Natural killer cell (primary cell): ENCODE measurements around the gene PARD3B. TPM values are rescaled to one million over a fixed set of nuclear protein-coding genes. Genes with fewer than 3 reads are reported as not detected.

Experiments used
- ATAC-seq, 3 donors: fragments of 150-1000 bp in 2 of 3; fragments of 200-7000 bp in 1 of 3; cut with Tn5 transposase; 1 replicate in 1 of 3; 2 replicates in 2 of 3; pipeline ENCODE4 v1.10.0; 2021; ENCODE audit warnings: mild to moderate bottlenecking in 2 of 3, moderate library complexity in 2 of 3
- DNase-seq, 2 donors: peaks; one replicate each; pipeline versions ENCODE4 v3.0.0 to v3.0.0-alpha.2; 2013 to 2021; ENCODE audit warnings: mixed read lengths in 1 of 2
- H3K27ac ChIP-seq: one replicate; pipeline ENCODE4 v1.5.1; 2013; ENCODE audit warnings: mild to moderate bottlenecking, low read length
- H3K27me3 ChIP-seq: one replicate; pipeline ENCODE4 v1.6.1; 2013; ENCODE audit warnings: low read length; ENCODE audit not compliant: control insufficient read depth, insufficient read depth
- H3K36me3 ChIP-seq: one replicate; pipeline ENCODE4 v1.6.1; 2013; ENCODE audit warnings: low read length; ENCODE audit not compliant: control insufficient read depth, insufficient read depth
- H3K4me1 ChIP-seq: one replicate; pipeline ENCODE4 v1.6.1; 2013; ENCODE audit warnings: low read length; ENCODE audit not compliant: control insufficient read depth, insufficient read depth
- H3K4me3 ChIP-seq: one replicate; pipeline ENCODE4 v1.5.1; 2013; ENCODE audit warnings: low read length
- H3K9me3 ChIP-seq: one replicate; pipeline ENCODE4 v1.6.1; 2013; ENCODE audit warnings: low read length; ENCODE audit not compliant: control insufficient read depth, insufficient read depth
- H3K27ac Mint-ChIP-seq, 2 donors: one replicate each; pipeline ENCODE4 v1.8.0; 2022; ENCODE audit warnings: mild to moderate bottlenecking in 2 of 2, mixed read lengths in 2 of 2, moderate library complexity in 1 of 2
- H3K27me3 Mint-ChIP-seq, 2 donors: one replicate each; pipeline ENCODE4 v1.8.0; 2022; ENCODE audit warnings: low read depth in 2 of 2, mixed read lengths in 2 of 2
- H3K36me3 Mint-ChIP-seq: one replicate; pipeline ENCODE4 v1.8.0; 2022; ENCODE audit warnings: mixed read lengths
- H3K4me1 Mint-ChIP-seq, 2 donors: one replicate each; pipeline ENCODE4 v1.8.0; 2022; ENCODE audit warnings: mixed read lengths in 2 of 2
- H3K4me3 Mint-ChIP-seq: one replicate; pipeline ENCODE4 v1.8.0; 2022; ENCODE audit warnings: mild to moderate bottlenecking, moderate library complexity, mixed read lengths
- H3K9me3 Mint-ChIP-seq, 2 donors: one replicate each; pipeline ENCODE4 v1.8.0; 2022; ENCODE audit warnings: mixed read lengths in 2 of 2
- CTCF ChIP-seq: fragments of 200-600 bp; IDR thresholded peaks from one replicate; pipeline ENCODE4 v1.8.0; 2022; ENCODE audit warnings: antibody characterized with exemption
- WGBS: methylation state at CpG from one replicate; pipeline ENCODE4 v1.1.7; 2013; ENCODE audit warnings: missing lambda C conversion rate; ENCODE audit not compliant: insufficient coverage; 5-methylcytosine and 5-hydroxymethylcytosine counted together
- intact Hi-C: fragments of 100-400 bp; cut with micrococcal nuclease; formaldehyde crosslinking; loops from one replicate; pipeline ENCODE4 v1.14.2; 2022
- total RNA-seq, 4 donors: library from RNA; stranded (reverse); fragments of 120-200 nt in 1 of 4; gene quantifications; one replicate each; pipeline versions ENCODE4 v1.2.3 to v1.2.4, GENCODE V29; 2013 to 2022

Gene PARD3B
- total RNA-seq, 3 donors from 2014 or later (not counting 1 experiment from before 2014, with no cell fraction given): 0.13 to 0.45 TPM; not detected in 1

GRCh38 chr2:204744506-204744905, 199.2 kb downstream of the PARD3B start:
- WGBS: 100% methylated on average over 1 of the region's 2 CpGs
- no peak for TF ChIP-seq CTCF

DNA sequence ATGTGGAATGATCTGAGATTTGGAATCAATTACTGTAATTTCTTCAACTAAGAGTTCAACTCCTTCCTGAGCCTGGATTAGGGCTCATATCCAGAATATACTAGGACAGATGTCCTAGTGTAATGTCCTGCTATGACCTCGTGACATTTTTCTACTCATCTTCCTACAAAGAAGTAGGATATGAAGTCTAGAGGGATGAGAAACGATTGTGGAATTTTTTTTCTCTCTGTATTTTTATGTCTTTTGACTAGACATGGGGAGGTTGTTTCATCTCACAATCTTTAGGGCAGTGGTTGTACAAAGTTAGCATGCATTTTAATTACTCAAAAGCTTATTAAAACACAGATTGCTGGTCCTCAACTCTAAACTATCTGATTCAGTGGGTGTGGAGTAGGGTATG, 203.0 kb downstream of the PARD3B start:
- H3K36me3 ChIP-seq: no peaks in the 10 kb centered on the region
- no peak for ATAC-seq
- H3K27ac ChIP-seq: no peak overlapping the region
- no peak overlapping the region for H3K4me3 ChIP-seq
- H3K27me3 ChIP-seq: no peaks in the 10 kb centered on the region
- intact Hi-C loops: no loop called here
- DNase-seq: no peak
- WGBS: no CpG with 5 or more reads among the region's 2 CpGs
- no peak overlapping the region for H3K4me3 Mint-ChIP-seq
- H3K36me3 Mint-ChIP-seq: no peaks in the 10 kb centered on the region
- no peaks in the 10 kb centered on the region for H3K4me1 Mint-ChIP-seq
- no peaks in the 10 kb centered on the region for H3K4me1 ChIP-seq
- no peaks in the 10 kb centered on the region for H3K9me3 ChIP-seq
- H3K27ac Mint-ChIP-seq: no peak overlapping the region
- no peak for TF ChIP-seq CTCF
- peaks cover 0 to 5% of the 10 kb centered on the region in 2 donors for H3K9me3 Mint-ChIP-seq
- H3K27me3 Mint-ChIP-seq: no peaks in the 10 kb centered on the region

More at GRCh38 chr2:204744506-204744905, 199.2 kb downstream of the PARD3B start:
- Histone ChIP-seq H3K36me3 (no peaks in the 10 kb centered on the region), H3K9me3 (peaks cover 3% of the 10 kb centered on the region), H3K27me3 (no peaks in the 10 kb centered on the region), H3K4me1 (no peaks in the 10 kb centered on the region), H3K27ac (no peak overlapping the region), H3K4me3 (no peak overlapping the region)
- Mint-ChIP-seq H3K36me3 (no peaks in the 10 kb centered on the region), H3K4me3 (no peak overlapping the region), H3K27me3 (no peaks in the 10 kb centered on the region), H3K4me1 (no peaks in the 10 kb centered on the region), H3K9me3 (peaks cover 0 to 6% of the 10 kb centered on the region in 2 donors), H3K27ac (no peak overlapping the region)
- DNase-seq: no peak
- ATAC-seq: no peak
- intact Hi-C loops: no loop called here

GRCh38 chr2:204749319-204749718, 204.0 kb downstream of the PARD3B start:
- intact Hi-C loops: no loop called here
- H3K36me3 Mint-ChIP-seq: no peaks in the 10 kb centered on the region
- Histone ChIP-seq H3K9me3 (no peaks in the 10 kb centered on the region), H3K27me3 (no peaks in the 10 kb centered on the region), H3K36me3 (no peaks in the 10 kb centered on the region), H3K27ac (no peak overlapping the region), H3K4me1 (no peaks in the 10 kb centered on the region), H3K4me3 (no peak overlapping the region)
- DNase-seq: no peak
- no peak overlapping the region for H3K27ac Mint-ChIP-seq
- H3K4me1 Mint-ChIP-seq: no peaks in the 10 kb centered on the region
- no peak overlapping the region for H3K4me3 Mint-ChIP-seq
- TF ChIP-seq CTCF: no peak
- ATAC-seq: no peak
- WGBS: 90% methylated on average over 3 of the region's 3 CpGs
- H3K27me3 Mint-ChIP-seq: no peaks in the 10 kb centered on the region
- peaks cover 0 to 5% of the 10 kb centered on the region in 2 donors for H3K9me3 Mint-ChIP-seq

DNA sequence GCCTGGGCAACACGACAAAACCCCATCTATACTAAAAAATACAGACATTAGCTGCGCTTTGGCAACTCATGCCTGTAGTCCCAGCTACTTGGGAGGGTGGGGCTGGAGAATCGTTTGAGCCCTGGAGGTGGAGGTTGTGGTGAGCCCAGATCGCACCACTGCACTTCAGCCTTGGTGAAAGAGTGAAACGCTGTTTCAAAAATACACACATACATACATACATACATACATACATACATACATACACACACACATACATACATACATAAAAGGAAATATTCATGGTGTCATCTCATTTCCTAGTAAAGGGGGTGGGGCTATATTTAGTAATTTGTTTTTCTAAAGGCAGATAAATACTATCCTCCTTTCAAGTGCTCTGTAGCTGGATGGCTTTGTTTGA, 205.1 kb downstream of the PARD3B start:
- 88% methylated on average over 5 of the region's 5 CpGs for WGBS
- no peaks in the 10 kb centered on the region for H3K4me1 Mint-ChIP-seq
- H3K36me3 Mint-ChIP-seq: no peaks in the 10 kb centered on the region

More for the DNA sequence above, 205.1 kb downstream of the PARD3B start:
- no peak for ATAC-seq
- Histone ChIP-seq H3K27ac (no peak overlapping the region), H3K4me3 (no peak overlapping the region), H3K4me1 (no peaks in the 10 kb centered on the region), H3K36me3 (no peaks in the 10 kb centered on the region), H3K9me3 (no peaks in the 10 kb centered on the region), H3K27me3 (no peaks in the 10 kb centered on the region)
- no peak overlapping the region for H3K27ac Mint-ChIP-seq
- TF ChIP-seq CTCF: no peak
- intact Hi-C loops: no loop called here
- no peaks in the 10 kb centered on the region for H3K27me3 Mint-ChIP-seq
- H3K4me3 Mint-ChIP-seq: no peak overlapping the region
- H3K9me3 Mint-ChIP-seq: peaks cover 0 to 5% of the 10 kb centered on the region in 2 donors
- no peak for DNase-seq
